Astrocyte of the spinal cord (primary cell): Measurements from ENCODE around the gene COMMD10.

Experiments
- DNase-seq: peaks from one replicate; pipeline ENCODE4 v3.0.0; 2011; ENCODE audit warnings: low read depth, low spot score
- H3K4me3 ChIP-seq: 2 replicates; pipeline ENCODE4 v1.5.1; 2011; ENCODE audit warnings: low read depth, mild to moderate bottlenecking, low read length, moderate library complexity
- in situ Hi-C: cut with HindIII; loops from 2 replicates; pipeline ENCODE4 v1.10.0; 2017; ENCODE audit warnings: low sequenced_read_pairs
- TF ChIP-seq, protein P1 (sequence below): IDR thresholded peaks from 2 replicates; pipeline ENCODE4 v1.5.1; 2012; ENCODE audit warnings: low read depth, mild to moderate bottlenecking, low read length, inconsistent platforms

COMMD10 gene

DNA sequence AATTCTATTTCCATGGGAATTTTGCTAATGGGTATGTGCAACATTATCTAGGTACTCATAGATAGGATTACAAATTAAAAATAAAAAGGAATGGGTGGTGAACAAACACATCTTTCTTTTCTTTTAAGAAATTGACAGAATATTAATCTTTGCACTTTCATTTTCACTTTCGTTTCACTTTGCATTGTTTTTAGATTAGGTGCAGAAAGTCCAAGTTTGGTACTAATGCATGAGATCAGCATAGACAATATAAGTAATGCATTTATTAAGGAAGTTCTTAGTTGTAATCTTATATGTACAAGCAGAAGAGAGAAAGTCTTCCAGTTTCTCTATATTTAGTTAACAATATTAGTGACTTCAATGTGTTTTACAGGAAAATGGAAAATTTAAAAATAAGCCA, 196.5 kb downstream of the COMMD10 start:
- in situ Hi-C loops = no loop called here
- TF ChIP-seq, protein P1, sequence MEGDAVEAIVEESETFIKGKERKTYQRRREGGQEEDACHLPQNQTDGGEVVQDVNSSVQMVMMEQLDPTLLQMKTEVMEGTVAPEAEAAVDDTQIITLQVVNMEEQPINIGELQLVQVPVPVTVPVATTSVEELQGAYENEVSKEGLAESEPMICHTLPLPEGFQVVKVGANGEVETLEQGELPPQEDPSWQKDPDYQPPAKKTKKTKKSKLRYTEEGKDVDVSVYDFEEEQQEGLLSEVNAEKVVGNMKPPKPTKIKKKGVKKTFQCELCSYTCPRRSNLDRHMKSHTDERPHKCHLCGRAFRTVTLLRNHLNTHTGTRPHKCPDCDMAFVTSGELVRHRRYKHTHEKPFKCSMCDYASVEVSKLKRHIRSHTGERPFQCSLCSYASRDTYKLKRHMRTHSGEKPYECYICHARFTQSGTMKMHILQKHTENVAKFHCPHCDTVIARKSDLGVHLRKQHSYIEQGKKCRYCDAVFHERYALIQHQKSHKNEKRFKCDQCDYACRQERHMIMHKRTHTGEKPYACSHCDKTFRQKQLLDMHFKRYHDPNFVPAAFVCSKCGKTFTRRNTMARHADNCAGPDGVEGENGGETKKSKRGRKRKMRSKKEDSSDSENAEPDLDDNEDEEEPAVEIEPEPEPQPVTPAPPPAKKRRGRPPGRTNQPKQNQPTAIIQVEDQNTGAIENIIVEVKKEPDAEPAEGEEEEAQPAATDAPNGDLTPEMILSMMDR = no peak
- H3K4me3 ChIP-seq = no peak overlapping the region
- no peak for DNase-seq

DNA sequence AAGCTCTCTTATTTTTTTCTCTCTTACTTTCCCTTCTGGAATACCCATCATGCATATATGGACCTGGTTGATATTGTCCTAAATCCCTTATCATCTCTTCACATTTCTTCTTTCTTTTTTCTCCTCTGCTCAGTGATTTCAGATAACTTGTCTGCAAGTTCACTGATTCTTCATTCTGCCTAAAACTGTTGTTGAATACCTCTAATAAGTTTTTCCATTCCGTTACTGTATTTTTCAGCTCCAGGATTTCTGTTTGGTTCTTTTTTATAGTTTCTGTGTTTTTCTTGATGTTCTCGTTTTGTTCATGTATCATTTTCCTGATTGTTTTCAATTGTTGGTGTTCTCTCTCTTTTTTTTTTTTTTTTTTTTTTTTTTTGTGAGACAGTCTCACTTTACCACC, 203.7 kb downstream of the COMMD10 start:
- TF ChIP-seq, protein P1 = no peak
- DNase-seq = no peak
- in situ Hi-C loops = no loop called here

DNA sequence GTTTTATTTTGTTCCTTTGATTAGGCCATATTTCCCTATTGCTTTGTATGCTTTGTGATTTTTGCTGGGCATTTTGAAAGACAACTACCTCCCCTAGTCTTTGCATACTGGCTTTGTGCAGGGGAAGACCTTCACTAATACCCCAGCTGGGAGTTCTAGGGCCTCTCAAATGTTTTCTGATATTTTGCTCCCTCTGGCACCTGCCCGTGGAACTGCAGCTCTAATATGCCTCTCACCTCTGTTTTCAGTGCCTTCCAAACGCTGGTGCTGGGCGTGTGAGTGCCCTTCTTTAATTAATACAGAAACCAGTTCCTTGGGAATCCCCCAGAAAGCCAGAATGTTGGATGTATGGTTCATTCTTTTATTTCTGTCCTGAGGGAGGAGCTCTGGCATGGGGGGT, 204.5 kb downstream of the COMMD10 start:
- DNase-seq = no peak
- in situ Hi-C loops = no loop called here
- H3K4me3 ChIP-seq = no peak overlapping the region
- TF ChIP-seq, protein P1 = peak; percentile 16

More for the DNA sequence above, 203.7 kb downstream of the COMMD10 start:
- H3K4me3 ChIP-seq = no peak overlapping the region

DNA sequence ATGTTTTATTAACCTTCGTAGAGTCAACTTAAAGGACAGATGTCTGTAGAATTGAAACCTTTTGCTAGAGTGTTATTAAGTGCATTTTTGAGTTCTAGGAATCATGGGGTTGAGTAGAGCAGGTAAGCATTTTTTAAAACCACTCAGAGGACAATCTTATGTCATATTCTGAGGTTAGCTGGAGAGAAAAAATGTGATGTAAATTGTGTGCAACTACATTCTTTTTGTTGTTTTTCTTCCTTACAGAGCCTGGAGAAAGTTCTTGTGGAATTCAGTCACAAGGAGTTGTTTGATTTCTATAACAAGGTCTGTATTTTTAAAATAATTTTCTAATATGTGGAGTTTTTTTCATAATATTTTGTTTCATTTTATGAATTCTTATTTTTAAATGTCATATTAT, 206.4 kb downstream of the COMMD10 start:
- H3K4me3 ChIP-seq = no peak overlapping the region
- in situ Hi-C loops = no loop called here
- DNase-seq = peak; percentile 23
- TF ChIP-seq, protein P1 = no peak

DNA sequence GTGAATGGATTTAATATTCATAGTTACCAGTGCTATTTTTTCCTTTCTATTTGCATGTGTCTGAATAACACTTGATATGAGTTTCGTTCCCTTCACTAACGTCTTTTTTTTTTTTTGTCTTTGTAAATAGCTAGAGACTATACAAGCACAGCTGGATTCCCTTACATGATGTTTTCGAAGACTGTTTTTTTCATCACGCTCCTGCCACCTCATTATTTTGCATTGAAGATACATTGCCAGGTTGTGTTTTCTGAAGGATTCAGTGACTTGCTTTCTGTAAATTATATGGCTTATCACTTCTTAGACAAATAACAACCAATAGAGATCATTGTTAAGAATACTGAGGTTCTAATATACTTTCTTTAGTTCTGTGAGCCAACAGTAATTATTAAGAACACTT, 207.5 kb downstream of the COMMD10 start:
- TF ChIP-seq, protein P1 = no peak
- H3K4me3 ChIP-seq = no peak overlapping the region
- no peak for DNase-seq
- in situ Hi-C loops = no loop called here

DNA sequence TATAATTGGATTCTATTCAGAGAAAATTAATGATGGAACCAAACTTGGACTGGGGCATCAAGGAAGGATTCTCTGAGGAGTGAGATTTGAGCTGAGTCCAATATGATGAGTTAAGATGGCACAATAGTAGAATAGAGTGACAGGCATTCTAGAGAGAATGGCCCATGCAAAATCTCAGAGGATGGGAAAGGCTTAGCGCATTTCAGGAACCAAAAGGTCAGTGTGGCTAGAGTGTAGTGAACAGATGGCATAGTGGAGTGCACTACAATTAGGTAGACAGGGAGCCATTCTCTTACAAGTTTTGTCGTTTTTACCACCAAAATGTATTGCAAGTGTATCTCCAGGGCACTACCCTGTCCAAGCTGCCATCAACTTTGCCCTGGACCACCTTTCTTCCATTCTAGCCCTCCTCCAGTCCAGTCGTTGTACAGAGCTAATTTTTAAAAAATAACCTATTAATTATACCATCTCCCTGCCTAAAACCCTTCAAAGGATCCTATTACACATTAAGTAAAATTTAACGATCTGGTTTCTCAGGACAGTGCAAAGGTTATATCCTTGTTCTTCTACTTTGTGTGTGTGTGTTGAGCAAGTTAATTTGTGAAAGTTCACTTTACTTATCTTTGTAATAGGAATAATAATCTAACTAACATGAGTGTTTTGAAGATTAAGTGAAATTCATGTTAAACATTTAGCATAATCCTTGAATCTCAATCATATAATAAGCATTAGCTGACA, 211.7 kb downstream of the COMMD10 start:
- TF ChIP-seq, protein P1 = no peak
- H3K4me3 ChIP-seq = no peak overlapping the region
- DNase-seq = no peak
- in situ Hi-C loops = no loop called here
